ENCODE measurements around the gene CEP192.
"Not testable (repeated sequence)": the region's sequence is repeated elsewhere in the genome, so short reads cannot be mapped to it uniquely, and the experiment has no call there.

CEP192 gene

GRCh38 chr18:13028869-13029268, 37.7 kb downstream of the CEP192 start:
- no peak for DNase-seq (ENCODE audit: low spot score)

- no peak for DNase-seq (ENCODE audit: low spot score)
These were observed 41.0 kb downstream of the CEP192 start for GRCh38 chr18:13032173-13032572.

GRCh38 chr18:13035249-13035914, 44.2 kb downstream of the CEP192 start:
- DNase-seq (ENCODE audit: low spot score), result no peak

- no peak for DNase-seq (ENCODE audit: low spot score)
These were observed 45.6 kb downstream of the CEP192 start for GRCh38 chr18:13036622-13037320.

GRCh38 chr18:13039806-13040205, 48.6 kb downstream of the CEP192 start:
- no peak for DNase-seq (ENCODE audit: low spot score)

- DNase-seq (ENCODE audit: low spot score), result no peak
These were observed 51.9 kb downstream of the CEP192 start for GRCh38 chr18:13043066-13043465.

- no peak for DNase-seq (ENCODE audit: low spot score)
These were observed 57.0 kb downstream of the CEP192 start for GRCh38 chr18:13048061-13048595.

GRCh38 chr18:13051159-13051558, 60.0 kb downstream of the CEP192 start:
- DNase-seq (ENCODE audit: low spot score), result no peak

- no peak for DNase-seq (ENCODE audit: low spot score)
These were observed 60.8 kb downstream of the CEP192 start for GRCh38 chr18:13051950-13052349.

GRCh38 chr18:13054336-13054735, 63.2 kb downstream of the CEP192 start:
- no peak for DNase-seq (ENCODE audit: low spot score)

- no peak for DNase-seq (ENCODE audit: low spot score)
These were observed 70.5 kb downstream of the CEP192 start for GRCh38 chr18:13061630-13062189.

- no peak for DNase-seq (ENCODE audit: low spot score)
These were observed 76.0 kb downstream of the CEP192 start for GRCh38 chr18:13067124-13067523.

GRCh38 chr18:13067966-13068365, 76.8 kb downstream of the CEP192 start:
- DNase-seq (ENCODE audit: low spot score), result no peak

GRCh38 chr18:13070460-13070859, 79.3 kb downstream of the CEP192 start:
- no peak for DNase-seq (ENCODE audit: low spot score)

- DNase-seq (ENCODE audit: low spot score), result no peak
These were observed 85.7 kb downstream of the CEP192 start for GRCh38 chr18:13076886-13077285.

- DNase-seq (ENCODE audit: low spot score), result no peak
These were observed 86.3 kb downstream of the CEP192 start for GRCh38 chr18:13077473-13077872.

GRCh38 chr18:13078065-13078464, 86.9 kb downstream of the CEP192 start:
- not testable (repeated sequence) for DNase-seq (ENCODE audit: low spot score)

GRCh38 chr18:13086906-13087305, 95.7 kb downstream of the CEP192 start:
- no peak for DNase-seq (ENCODE audit: low spot score)

GRCh38 chr18:13095466-13095865, 104.3 kb downstream of the CEP192 start:
- DNase-seq (ENCODE audit: low spot score), result no peak

GRCh38 chr18:13096232-13096631, 105.1 kb downstream of the CEP192 start:
- DNase-seq (ENCODE audit: low spot score), result no peak

- no peak for DNase-seq (ENCODE audit: low spot score)
These were observed 105.6 kb downstream of the CEP192 start for GRCh38 chr18:13096719-13097118.

GRCh38 chr18:13098104-13098503, 106.9 kb downstream of the CEP192 start:
- DNase-seq (ENCODE audit: low spot score), result not testable (repeated sequence)

- DNase-seq (ENCODE audit: low spot score), result no peak
These were observed 108.0 kb downstream of the CEP192 start for GRCh38 chr18:13099113-13099512.

Measured in cerebellar cortex (tissue), 1 donor.